ENCODE measurements around the gene SCARF1.

SCARF1 gene

DNA sequence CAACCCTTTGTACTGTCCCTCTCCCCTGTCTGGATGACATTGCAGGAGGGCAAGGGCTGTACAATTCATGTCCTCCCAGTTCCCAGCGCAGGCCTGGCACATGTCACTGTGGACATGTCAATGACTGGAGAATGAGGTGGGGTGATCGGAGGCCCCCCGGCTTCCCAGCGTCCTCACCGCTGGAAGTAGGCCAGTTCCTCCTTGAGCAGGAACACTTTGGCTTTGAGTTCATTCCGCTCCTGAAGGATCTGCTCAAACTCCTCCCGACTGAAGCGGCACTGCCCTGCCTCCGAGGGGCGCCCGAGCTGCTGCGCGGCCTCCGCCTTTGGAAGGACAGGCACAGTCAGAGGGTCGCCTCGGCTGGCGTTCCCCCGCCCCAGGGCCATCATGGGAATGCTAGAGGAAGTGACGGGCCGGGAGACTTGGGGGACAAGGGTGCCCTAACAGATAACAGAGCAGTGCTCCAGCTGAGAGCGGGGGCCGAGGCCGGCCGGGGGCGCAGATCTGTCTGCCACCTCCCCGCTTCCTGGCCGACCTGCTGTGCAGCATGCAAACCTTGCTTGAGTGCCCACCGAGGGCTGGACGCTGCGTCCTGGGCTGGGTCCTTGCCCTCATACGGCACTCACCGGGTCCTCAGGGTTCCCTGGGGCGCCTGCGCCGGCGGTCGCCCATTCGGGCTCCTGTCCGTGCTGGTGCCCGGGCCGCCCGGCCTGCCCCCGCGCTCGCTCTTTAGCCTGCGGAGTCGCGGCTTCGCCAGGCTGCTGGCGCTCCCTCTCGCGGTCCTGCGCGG lies 2.8 kb upstream of the SCARF1 start:
- DNase-seq: no peak

DNA sequence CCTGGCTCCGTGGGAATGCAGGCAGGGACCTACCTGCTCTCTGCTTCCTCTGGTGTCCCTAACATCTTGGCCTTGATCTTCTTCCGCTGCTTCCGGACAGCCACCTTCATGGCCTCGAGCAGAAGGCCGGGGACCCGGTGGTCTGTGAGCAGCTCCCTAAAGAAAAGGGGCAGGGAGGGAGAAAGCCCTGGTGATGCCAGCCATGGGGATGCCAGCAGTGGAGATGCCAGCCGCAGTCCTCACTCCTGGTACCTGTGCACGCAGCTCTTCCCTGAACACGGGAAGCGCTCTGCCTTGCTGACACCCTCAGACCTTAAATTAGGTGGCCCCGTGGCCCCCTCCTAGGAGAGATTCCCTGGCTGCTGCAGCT lies 2.3 kb upstream of the SCARF1 start:
- no peak for DNase-seq

DNA sequence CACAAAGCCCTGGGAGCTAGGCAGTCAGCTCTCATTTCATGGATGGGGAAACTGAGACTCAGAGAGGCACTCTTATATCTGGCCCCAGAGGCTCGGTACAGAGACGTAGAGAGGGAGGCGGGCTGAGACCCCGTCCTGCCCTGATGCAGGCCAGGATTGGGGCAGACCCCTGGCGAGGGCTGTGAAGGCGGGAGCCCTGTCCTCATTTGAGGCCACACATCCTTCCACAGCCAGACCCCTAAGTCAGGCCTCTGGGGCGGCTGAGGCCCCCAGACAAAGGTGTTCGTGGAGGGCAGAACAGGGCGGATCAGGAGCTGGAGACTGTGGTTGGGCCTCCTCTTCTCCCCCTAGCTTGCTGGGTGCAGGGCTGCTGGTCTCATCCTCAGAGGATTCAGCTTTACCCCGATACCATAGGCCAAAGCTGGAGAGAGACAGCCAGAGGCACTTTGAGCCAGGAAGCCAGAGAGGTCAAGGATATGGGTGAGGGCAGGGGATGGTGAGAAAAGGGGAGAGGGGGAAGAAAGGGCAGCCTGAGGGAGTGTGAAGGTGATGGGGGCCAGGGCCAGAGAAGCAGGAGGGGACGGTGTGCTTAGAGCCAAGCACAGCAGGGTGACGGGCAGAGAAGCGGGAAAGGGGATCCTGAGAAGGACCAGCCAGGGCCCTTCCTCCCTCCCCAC lies 805 bp upstream of the SCARF1 start:
- DNase-seq: no peak

DNA sequence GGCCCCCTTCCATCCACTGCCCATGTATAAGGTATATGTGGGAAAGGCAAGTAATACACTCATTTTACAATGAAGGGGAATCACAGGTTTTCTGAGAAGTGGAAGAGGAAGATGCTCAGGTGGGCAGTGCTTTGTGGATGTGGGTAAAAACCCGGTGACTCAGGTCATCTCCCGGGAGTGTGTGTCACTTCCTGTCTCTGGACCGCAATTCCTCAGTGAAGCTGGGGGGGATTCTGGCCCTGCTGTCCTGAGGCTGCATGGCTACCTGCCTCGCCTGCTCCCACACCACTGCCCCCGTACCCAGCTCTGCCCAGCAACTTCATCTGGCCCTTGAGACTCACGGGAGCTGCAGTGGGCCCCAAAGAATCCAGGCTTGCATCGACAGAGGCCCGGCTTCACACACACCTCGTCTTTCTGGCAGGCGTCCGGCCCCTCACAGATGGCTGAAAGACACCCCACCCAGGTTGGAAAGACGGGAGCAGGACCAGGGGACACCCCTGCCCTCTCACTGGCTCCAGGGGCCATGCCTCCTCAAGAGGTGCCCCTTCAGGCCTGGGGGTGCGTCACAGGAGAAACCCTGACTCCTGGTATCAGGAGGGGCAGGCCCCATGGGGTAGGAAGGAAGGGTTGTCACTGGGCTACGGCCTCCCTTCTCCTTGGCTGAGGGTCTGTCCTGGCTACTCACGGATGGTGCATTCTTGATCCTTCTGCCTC lies 882 bp downstream of the SCARF1 start:
- no peak for DNase-seq

DNA sequence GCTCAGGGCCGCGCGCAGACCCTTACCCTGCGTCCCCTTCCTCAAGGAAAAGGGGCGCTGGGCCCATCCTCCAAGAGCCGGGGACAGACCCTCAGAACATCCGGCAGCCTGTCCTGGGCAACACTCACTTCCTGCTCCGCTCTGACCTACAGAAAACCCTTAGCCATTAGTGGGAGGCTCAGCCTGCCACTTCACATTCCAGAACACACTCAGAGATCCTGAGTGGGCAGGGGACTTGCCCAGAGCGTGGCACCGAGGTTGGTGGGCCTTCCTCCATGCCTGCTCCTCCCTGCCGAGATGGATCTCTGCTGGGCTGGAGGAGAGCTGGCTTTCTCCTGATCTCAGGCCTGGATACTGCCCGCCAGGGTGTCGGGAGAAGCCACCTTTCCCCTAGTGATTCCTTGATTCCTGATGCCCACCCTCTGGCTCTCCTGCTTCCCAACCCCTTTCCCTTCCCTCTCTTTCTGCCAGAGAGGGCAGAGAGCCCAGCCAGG lies 1.5 kb downstream of the SCARF1 start:
- no peak for DNase-seq

DNA sequence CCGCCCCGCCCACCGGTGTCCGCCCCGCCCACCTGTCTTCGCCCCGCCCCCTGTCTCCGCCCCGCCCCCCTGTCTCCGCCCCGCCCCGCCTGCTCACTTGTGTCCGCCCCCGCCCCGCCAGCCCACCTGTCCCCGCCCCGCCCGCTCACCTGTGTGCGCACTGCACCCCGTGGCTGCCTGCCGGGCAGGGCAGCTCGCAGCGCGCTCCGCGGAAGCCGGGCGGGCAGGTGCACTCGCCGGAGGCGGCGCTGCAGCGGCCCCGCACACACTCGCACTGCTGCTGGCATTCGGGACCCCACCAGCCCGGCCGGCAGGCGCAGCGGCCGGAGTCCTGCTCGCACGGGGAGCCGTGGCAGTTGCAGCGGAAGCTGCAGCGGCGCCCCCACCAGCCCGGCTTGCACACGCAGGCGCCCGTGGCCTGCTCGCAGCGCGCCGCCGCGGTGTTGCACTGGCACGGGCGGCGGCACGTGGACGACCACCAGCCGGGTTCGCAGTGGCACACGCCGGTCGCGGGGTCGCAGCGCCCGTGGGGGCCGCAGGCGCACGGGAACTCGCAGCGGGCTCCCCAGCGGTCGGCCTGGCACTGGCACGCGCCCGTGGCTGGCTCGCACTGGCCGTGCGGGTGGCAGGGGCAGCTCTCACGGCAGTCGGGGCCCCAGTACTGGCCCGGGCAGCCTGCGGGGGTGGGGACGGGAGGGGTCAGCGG lies 2.1 kb downstream of the SCARF1 start:
- no peak for DNase-seq

DNA sequence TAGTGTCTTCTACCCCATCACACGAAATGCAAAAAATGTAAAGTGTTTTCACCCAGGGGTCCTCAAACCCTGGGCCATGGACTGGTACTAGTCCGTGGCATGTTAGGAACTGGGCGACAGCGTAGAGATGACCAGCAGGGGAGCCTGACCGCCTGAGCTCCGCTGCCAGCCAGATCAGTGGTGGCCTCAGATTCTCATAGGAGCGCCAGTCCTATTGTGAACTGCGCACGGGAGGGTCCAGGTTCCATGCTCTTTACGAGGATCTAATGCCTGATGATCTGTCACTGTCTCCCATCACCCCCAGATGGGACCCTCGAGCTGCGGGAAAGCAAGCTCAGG lies 4.5 kb downstream of the SCARF1 start:
- DNase-seq: no peak

DNA sequence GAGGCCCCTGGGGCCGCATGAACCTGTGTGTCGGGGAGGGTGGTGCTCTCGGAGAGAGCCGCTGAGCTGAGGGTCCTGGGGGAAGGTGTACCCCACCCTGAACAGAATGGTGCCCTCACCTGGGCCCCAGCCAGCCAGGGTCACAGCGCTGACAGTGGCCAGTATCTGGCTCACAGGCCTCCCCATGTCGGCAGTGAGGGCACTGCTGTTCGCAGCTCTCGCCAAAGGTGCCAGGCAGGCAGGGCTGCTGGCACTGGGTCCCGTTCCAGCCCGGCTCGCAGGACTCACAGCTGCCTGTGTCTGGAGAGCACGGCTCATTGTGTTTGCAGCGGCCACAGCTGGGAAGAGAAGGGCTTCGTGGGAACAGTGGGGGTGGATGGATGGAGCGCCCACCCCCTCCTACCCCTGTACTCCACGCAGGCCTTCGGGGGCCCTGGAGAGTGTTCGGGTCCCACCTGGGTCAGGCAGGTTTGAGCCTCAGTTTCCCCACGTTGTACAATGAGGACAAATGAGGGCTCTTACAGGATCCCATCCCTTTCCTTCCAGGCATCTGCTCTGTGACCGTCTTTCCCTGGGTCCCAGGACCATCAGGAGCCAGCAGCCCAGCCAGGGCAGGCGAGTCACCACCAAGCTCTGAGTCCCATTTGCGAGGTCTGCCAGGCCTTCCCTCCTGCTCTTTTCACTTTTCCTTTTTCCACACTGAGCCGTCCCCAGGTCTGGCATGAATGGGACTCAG lies 5.0 kb downstream of the SCARF1 start:
- DNase-seq: no peak

DNA sequence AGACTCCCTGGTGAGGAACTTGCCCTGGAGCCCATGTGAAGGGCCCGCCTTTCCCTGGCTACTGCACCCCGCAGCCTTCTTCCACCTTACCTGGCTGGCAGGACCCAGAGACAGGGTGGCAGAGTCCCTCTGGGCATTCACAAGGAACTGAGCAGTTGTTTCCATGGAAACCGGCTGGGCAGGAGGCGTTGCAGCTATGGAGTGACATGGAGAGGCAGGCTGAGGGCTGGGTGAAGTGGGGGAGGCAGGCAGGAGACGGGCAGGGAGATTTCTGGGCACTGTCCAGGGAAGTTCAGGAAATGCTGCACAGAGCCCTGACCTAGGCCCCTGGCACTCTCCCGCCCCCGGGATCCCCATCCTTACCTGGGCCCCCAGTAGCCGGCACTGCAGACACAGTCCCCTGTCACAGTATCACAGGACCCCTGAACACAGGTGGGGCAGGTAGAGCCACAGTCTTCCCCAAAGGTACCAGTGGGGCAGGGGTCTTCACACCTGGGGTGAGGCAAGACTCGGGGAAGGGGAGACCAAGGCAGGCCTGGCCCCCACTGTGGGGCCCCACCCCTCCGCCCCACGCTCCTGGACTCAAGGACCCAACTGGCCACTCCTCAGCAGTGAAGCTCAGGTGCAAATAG lies 5.9 kb downstream of the SCARF1 start:
- DNase-seq: no peak

DNA sequence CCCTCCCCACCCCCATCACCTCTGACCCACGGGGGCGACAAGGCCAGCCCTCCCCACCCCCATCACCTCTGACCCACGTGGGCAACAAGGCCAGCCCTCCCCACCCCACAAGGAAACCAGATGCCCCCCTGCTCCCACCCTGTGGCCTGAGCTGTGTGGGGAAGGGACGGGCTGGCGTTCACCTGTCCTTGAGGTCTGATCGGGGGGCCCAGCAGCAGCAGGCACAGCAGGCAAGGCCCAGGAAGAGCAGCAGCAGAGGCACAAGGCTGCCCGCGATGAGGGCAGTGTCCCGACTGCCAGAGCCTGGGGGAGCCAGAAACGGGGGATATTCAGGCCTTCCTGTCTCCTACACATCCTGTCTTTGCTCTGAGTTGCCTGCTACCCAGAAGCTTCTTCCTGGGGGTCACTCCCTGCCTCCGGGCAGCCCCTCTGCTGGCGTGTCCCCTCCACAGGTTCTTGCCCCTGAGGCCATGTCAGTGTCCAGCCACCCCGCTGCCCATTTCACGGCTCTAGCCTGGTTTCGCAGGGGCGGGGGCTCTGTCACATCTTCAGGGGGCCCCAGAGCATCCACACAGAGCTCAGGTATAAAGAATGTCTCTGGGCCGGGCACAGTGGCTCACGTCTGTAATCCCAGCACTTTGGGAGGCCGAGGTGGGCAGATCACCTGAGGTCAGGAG lies 6.8 kb downstream of the SCARF1 start:
- DNase-seq: no peak

DNA sequence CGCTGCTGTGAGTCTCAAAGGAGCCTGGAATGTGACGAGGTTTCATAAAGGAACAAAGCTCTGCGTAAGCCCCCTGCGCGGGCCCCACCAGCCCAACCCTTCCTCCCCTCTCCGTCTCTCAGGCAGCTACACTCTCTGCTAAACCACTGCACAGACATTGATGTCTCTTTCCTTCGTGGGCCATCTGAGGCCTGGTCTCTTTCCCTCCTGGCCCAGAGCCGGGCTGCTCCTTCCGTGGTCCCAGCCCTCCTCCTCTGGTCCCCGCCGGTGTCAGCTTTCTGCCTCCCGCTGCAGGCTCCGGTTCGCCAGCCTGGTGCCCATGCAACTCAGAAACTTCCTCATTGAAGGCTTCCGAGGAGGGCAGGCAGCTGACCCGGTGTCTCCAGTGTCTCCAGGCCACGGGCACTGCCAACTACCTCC lies 7.4 kb downstream of the SCARF1 start:
- no peak for DNase-seq

DNA sequence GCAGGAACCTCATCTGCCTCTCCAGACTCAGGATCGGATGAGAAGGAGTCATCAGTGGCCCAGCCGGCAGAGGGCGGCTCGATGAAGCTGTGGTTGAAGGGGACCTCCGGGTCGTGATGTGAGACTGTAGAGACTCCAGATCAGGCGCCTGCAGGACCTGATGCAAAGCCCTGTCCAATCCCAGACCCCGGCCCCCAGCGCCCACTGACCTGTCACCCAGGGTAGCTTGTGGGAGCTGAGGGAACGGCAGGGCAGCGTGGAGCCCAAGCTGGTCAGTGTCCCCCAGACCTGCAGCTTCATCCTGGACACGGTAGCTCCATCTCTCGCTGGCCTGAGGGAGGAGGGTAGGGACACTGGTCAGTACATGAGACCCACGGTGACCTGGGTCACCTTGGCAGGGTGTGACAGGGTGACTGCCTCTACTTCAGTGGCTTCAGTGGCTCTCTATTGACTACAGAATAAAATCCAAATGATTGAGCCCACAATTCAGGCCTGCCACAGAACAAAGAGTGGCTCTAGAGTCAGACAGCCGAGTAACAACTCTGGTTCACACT lies 8.7 kb downstream of the SCARF1 start:
- no peak for DNase-seq

DNA sequence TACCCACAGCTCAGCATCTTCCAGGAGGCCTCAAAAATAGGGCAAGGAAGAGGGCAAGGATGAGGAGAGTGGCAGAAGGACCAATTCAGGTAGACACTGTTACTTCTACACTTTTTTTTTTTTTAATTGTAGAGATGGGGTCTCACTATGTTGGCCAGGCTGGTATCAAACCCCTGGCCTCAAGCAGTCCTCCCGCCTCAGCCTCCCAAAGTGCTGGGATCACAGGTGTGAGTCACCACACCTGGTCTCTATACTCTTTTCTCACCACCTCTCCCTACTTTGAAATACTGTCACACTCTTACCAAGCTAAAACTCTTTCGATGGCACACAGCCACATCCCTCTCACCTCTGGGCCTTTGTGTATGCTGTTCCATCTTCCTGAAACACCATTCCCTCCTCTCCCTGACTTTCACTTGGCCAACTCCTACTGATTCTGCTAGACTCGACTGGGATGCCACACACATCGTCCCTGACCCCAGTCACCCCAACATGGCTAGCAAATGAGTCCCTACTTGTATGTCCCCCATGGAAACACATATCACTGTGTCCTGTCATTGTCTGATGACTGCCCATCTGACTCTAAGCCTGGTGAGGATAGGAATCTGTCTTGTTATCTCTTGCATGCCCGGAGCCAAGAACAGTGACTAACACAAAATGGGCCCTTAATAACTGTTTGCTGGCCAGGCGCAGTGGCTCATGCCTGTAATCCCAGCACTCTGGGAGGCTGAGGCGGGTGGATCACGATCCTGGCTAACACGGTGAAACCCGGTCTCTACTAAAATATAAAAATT lies 9.7 kb downstream of the SCARF1 start:
- DNase-seq: no peak

DNA sequence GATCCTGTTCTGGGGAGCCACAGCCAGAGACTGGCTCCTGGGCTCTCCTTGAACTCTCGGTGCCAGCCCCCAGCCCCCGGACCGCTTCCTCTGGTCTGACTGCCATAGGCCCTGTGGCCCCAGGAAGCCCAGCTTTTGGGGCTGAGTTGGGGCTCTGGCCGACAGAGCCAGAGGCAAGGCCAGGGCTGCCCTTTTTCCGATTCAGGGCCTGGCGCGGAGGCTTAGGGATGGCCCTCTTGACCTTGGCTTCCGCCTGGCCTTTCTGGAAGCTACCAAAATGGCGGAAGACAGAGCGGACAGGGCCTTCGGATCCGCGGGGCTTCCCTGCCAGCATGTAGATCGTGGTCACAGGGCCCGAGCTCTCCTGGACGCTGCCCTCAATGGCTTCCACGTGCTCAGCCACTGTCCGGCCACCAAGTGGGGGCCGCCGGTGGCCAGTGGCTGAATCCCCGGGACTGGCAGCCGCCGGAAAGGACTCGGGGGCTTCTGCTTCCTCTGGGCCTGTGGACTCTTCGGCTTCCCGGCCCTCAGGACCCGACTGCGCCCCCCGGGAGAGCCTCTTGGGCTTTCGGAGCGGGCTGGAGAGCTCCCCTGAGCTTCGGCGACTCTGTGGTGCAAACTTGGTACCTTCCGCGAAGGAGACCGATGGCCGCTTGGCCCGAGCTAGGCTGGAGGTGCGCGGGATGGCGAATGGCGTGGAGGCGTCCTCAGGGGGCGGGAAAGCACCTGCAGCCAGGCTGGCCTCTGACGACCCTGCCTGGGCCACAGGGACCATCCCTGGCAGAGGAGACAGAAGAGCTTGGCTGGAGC lies 10.5 kb downstream of the SCARF1 start:
- no peak for DNase-seq

DNA sequence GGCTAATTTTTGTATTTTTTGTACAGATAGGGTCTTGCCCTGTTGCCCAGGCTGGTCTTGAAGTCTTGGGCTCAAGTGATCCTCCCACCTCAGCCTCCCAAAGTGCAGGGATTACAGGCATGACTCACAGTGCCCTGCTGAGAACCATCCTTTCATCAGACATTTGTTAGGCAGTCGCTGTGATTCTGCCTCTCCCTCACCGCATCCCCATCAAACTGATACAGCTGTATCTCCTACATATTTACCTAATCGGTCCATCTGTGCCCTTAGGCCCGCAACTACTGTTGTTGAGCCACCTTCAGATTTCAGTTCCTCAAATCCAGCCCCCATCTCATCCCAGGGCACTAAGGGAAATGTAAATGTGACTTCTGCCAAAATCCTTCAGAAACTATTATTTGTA lies 14.9 kb downstream of the SCARF1 start:
- DNase-seq: no peak

DNA sequence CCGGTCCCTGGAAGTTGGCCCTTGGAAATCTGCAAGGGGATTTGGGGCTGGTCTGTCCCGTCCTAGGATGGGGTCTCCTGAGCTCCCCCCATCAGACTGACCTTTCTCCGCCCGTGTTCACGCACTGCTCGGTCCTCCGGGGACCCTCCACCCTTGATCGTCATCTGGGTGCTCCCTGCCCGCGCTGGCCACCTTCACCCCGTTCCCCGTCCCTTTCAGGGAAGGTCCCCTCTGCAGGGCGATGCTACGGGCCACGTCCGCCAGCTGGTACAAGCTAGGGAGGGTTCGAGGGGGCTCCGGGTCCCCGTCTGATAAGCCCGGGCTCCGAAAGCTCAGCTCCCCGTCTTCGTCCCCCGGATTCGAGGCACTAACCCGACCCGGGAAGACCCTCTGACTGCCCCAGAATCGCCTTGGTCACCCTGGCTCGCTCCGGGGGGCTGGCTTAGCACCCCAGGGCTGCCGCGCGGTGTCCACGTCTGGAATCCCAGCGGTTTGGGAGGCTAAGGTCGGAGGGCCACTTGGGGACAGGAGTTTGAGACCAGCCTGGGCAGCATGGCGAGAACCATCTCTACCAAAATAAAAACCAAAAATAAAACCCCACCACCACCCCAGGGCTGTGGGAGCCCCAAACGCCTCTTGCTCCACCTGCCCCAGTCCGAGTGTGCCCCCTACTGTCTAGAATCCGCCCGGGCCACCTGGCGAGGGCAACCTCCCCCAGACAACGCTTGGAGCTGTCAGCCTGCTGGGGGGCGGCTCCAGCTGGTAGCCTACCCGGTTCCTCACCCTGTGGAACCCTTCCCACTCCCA lies 15.8 kb downstream of the SCARF1 start:
- DNase-seq: peak; percentile 62

DNA sequence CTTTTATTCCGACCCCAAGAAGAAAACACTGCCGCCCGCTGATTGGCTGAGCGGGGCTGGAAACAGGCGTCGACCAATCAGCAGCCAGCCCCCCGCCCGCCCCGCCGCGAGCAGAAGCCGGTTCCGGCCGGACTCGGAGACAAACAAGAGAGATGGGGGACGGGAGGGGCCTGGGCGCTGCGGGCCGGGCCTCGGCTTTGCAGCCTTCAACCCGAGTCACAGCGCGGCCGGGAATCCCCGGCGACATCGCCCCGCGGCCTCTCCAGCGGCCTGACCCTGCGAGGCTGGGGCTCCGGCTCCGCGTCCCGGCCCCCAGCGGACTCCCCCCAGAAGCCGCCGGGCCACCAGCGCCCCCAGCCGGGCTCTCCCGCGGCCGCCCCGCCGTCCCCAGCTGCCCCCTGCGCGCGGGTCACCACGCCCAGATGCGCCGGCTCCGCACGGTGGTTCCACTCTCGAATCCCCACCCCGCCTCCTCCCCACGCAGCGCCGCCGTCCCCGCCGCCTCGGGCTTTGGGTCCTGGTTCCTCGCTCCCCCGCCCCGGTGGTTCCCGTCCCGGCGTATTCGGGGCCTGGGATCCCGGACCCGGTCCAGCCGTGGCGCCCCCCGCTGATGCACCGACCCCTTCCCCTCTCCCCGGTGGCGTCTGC lies 16.6 kb downstream of the SCARF1 start:
- DNase-seq: peak; percentile 86
